ENCODE measurements around the gene DGKI. TPM values are rescaled to one million over a fixed set of nuclear protein-coding genes. Genes with fewer than 3 reads are reported as not detected.

Gene DGKI
- total and polyA plus RNA-seq, 4 experiments from 2014 or later: 0.11 TPM; not detected in 3

- CTCF ChIA-PET (ENCODE audit: partially characterized antibody): interaction anchor here (0.7 kb wide), 1 partner anchor 132 kb away, joined by 3 read pairs; no protein-coding TSS in a partner anchor
- H3K4me3 ChIP-seq (ENCODE audit: low read length in 2 of 2): no peak overlapping the region
These were observed 32.8 kb upstream of the DGKI start for GRCh38 chr7:137879357-137880158.

DNA sequence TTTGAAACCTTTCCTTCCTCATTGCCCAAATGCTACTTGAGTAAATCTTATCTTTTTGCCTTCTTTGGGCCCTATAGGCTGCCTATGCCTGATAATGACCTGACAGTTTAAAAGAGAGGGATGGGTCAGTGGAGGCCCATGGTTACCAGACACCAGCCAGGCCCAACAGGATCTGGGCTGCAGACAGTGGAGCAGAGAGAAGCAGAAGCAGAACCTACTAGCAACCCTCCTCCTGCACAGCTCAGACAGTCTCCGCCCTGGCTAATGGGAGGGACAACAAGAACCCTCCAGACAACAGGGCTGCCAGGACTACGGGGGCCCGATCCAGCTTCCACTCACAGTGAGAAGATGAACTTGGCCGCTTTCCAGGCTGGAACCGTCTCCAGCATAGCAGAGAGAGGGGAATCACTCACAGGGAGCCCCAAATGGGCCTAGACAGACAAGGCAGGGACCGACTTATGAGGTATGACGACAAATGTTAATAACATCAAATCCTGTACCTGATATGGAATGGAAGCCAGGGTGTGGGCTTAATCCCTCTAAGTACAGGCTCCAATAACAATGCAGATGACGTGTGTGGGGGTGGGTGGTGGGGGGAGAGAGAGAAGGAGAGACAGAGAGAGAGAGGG lies 31.7 kb upstream of the DGKI start:
- H3K9me3 Mint-ChIP-seq: no peaks in the 10 kb centered on the region
- no peaks in the 10 kb centered on the region for H3K27me3 Mint-ChIP-seq
- no peak overlapping the region for H3K27ac Mint-ChIP-seq
- no peaks in the 10 kb centered on the region for H3K4me1 ChIP-seq (ENCODE audit: insufficient read depth, low read length)
- peaks cover 37% of the 10 kb centered on the region for H3K36me3 ChIP-seq (ENCODE audit: insufficient read depth, low read length)
- H3K9me3 ChIP-seq (ENCODE audit: control insufficient read depth in 1 of 2, low read length in 2 of 2): no peaks in the 10 kb centered on the region
- no peaks in the 10 kb centered on the region for H3K27me3 ChIP-seq (ENCODE audit: insufficient read depth, low read length)
- intact Hi-C loops (cut with micrococcal nuclease): no loop called here
- no peak overlapping the region for H3K27ac ChIP-seq (ENCODE audit: low read depth, low read length)
- DNase-seq: no peak
- no peak overlapping the region for H3K4me3 ChIP-seq (ENCODE audit: low read length in 2 of 2)
- no peaks in the 10 kb centered on the region for H3K4me1 Mint-ChIP-seq
- peaks cover 84 to 91% of the 10 kb centered on the region in 2 donors for H3K36me3 Mint-ChIP-seq
- POLR2A ChIA-PET (ENCODE audit: partially characterized antibody): no interaction called here
- H3K4me3 Mint-ChIP-seq: no peak overlapping the region
- CTCF ChIA-PET (ENCODE audit: partially characterized antibody): no interaction called here

More at GRCh38 chr7:137879357-137880158, 32.8 kb upstream of the DGKI start:
- Histone ChIP-seq H3K9me3 (ENCODE audit: control insufficient read depth in 1 of 2, low read length in 2 of 2) (no peaks in the 10 kb centered on the region), H3K27ac (ENCODE audit: low read depth, low read length) (no peak overlapping the region), H3K36me3 (ENCODE audit: insufficient read depth, low read length) (peaks cover 42% of the 10 kb centered on the region), H3K4me1 (ENCODE audit: insufficient read depth, low read length) (no peaks in the 10 kb centered on the region), H3K27me3 (ENCODE audit: insufficient read depth, low read length) (no peaks in the 10 kb centered on the region)
- H3K27ac Mint-ChIP-seq: no peak overlapping the region
- intact Hi-C loops (cut with micrococcal nuclease): no loop called here
- POLR2A ChIA-PET (ENCODE audit: partially characterized antibody): no interaction called here
- no peaks in the 10 kb centered on the region for H3K27me3 Mint-ChIP-seq
- no peak overlapping the region for H3K4me3 Mint-ChIP-seq
- H3K4me1 Mint-ChIP-seq: no peaks in the 10 kb centered on the region
- H3K36me3 Mint-ChIP-seq: peaks cover 83 to 92% of the 10 kb centered on the region in 2 donors
- no peak for DNase-seq
- no peaks in the 10 kb centered on the region for H3K9me3 Mint-ChIP-seq

GRCh38 chr7:137877027-137877675 lies 30.4 kb upstream of the DGKI start:
- ChIA-PET CTCF (ENCODE audit: partially characterized antibody) (interaction anchor here (1.0 kb wide), 1 partner anchor 221 kb away, joined by 4 read pairs; no protein-coding TSS in a partner anchor), POLR2A (ENCODE audit: partially characterized antibody) (no interaction called here)
- Histone ChIP-seq H3K4me1 (ENCODE audit: insufficient read depth, low read length) (no peaks in the 10 kb centered on the region), H3K9me3 (ENCODE audit: control insufficient read depth in 1 of 2, low read length in 2 of 2) (no peaks in the 10 kb centered on the region), H3K36me3 (ENCODE audit: insufficient read depth, low read length) (peaks cover 27% of the 10 kb centered on the region), H3K27me3 (ENCODE audit: insufficient read depth, low read length) (no peaks in the 10 kb centered on the region), H3K4me3 (ENCODE audit: low read length in 2 of 2) (no peak overlapping the region), H3K27ac (ENCODE audit: low read depth, low read length) (no peak overlapping the region)
- H3K27ac Mint-ChIP-seq: no peak overlapping the region
- peaks cover 80 to 88% of the 10 kb centered on the region in 2 donors for H3K36me3 Mint-ChIP-seq
- no peak overlapping the region for H3K4me3 Mint-ChIP-seq
- no peak for DNase-seq
- no peaks in the 10 kb centered on the region for H3K27me3 Mint-ChIP-seq
- H3K4me1 Mint-ChIP-seq: no peaks in the 10 kb centered on the region
- intact Hi-C loops (cut with micrococcal nuclease): no loop called here
- H3K9me3 Mint-ChIP-seq: no peaks in the 10 kb centered on the region

DNA sequence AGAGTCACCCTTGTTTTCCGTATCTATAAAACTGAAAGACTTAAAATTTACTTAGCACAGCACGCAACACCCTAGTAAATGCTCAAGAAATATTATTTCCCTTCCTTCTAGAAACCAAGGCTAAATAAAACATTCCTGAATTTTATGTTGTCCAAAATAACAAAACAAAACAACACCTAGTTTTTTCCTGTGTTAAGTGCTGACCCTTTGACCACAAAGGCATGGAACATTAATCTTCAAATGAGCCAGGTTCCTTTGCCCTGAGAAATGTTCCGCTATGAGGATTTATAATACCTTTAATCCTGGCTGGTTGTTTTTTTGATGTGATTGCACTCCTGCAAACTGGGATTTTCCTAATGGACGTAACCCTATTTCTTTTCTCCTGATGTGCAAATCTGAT lies 29.0 kb upstream of the DGKI start:
- CTCF ChIA-PET (ENCODE audit: partially characterized antibody): interaction anchor here (1.4 kb wide), 1 partner anchor 28 kb away, joined by 3 read pairs; no protein-coding TSS in a partner anchor
- intact Hi-C loops (cut with micrococcal nuclease): no loop called here
- DNase-seq: no peak

DNA sequence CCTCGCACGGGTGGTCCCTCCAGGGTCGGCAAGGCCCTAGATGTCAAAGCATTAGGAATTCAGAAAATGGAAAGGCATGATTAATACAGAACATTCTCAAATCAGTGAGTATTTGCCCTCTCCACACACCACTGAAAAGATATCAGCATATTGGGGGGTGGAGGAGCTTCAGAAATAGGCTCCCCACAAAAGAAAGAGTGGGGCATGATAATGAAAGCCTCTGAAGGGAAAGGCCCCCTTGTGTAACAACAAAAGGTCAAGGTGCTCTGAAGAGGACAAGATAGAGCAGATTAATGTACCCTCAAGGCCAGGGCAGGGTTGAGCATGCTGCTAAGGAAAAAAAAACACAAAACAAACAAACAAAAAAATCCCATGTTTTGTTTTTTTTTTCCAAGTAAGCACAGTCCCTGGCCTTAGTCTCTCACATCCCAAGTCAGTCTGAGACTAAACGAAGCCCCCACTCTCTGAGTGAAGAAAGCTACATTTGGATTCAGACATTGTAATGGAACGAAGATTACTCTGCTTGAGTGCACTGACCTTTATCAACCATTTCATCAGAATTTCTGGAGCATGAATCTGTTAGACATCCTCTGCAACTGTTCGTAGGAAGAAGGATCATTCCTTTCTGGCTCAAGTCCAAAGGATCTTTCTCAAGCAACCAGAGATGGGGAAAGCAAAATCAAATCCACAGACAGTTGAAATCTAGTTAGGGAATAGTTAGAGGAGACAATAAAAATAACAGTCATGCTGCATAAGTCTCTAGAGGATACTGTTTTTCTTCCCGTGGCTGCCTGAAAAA lies 27.4 kb upstream of the DGKI start:
- POLR2A ChIA-PET (ENCODE audit: partially characterized antibody): no interaction called here
- intact Hi-C loops (cut with micrococcal nuclease): no loop called here
- no peaks in the 10 kb centered on the region for H3K4me1 ChIP-seq (ENCODE audit: insufficient read depth, low read length)
- peaks cover 14% of the 10 kb centered on the region for H3K36me3 ChIP-seq (ENCODE audit: insufficient read depth, low read length)
- no peaks in the 10 kb centered on the region for H3K27me3 Mint-ChIP-seq
- CTCF ChIA-PET (ENCODE audit: partially characterized antibody): interaction anchor here (0.7 to 1.4 kb wide), 2 partner anchors 29 to 30 kb away, joined by 3 read pairs; no protein-coding TSS in a partner anchor
- no peak overlapping the region for H3K4me3 Mint-ChIP-seq
- peaks cover 64 to 71% of the 10 kb centered on the region in 2 donors for H3K36me3 Mint-ChIP-seq
- H3K9me3 ChIP-seq (ENCODE audit: control insufficient read depth in 1 of 2, low read length in 2 of 2): no peaks in the 10 kb centered on the region
- no peaks in the 10 kb centered on the region for H3K4me1 Mint-ChIP-seq
- no peaks in the 10 kb centered on the region for H3K27me3 ChIP-seq (ENCODE audit: insufficient read depth, low read length)
- DNase-seq: no peak
- no peak overlapping the region for H3K4me3 ChIP-seq (ENCODE audit: low read length in 2 of 2)
- H3K27ac ChIP-seq (ENCODE audit: low read depth, low read length): no peak overlapping the region
- no peaks in the 10 kb centered on the region for H3K9me3 Mint-ChIP-seq
- H3K27ac Mint-ChIP-seq: no peak overlapping the region

More for the DNA sequence above, 29.0 kb upstream of the DGKI start:
- Mint-ChIP-seq H3K4me3 (no peak overlapping the region), H3K4me1 (no peaks in the 10 kb centered on the region), H3K27ac (no peak overlapping the region), H3K27me3 (no peaks in the 10 kb centered on the region), H3K36me3 (peaks cover 73 to 83% of the 10 kb centered on the region in 2 donors), H3K9me3 (no peaks in the 10 kb centered on the region)
- Histone ChIP-seq H3K9me3 (ENCODE audit: control insufficient read depth in 1 of 2, low read length in 2 of 2) (no peaks in the 10 kb centered on the region), H3K27me3 (ENCODE audit: insufficient read depth, low read length) (no peaks in the 10 kb centered on the region), H3K27ac (ENCODE audit: low read depth, low read length) (no peak overlapping the region), H3K4me3 (ENCODE audit: low read length in 2 of 2) (no peak overlapping the region), H3K36me3 (ENCODE audit: insufficient read depth, low read length) (peaks cover 24% of the 10 kb centered on the region), H3K4me1 (ENCODE audit: insufficient read depth, low read length) (no peaks in the 10 kb centered on the region)
- POLR2A ChIA-PET (ENCODE audit: partially characterized antibody): no interaction called here

- ChIA-PET POLR2A (ENCODE audit: partially characterized antibody) (no interaction called here), CTCF (ENCODE audit: partially characterized antibody) (no interaction called here)
- no peaks in the 10 kb centered on the region for H3K9me3 Mint-ChIP-seq
- no peaks in the 10 kb centered on the region for H3K4me1 Mint-ChIP-seq
- peaks cover 14% of the 10 kb centered on the region for H3K36me3 ChIP-seq (ENCODE audit: insufficient read depth, low read length)
- H3K27ac Mint-ChIP-seq: peak overlapping the region in 3 of 7 donors; percentile 2 to 25 (median 25)
- H3K36me3 Mint-ChIP-seq: peaks cover 61 to 65% of the 10 kb centered on the region in 2 donors
- H3K27ac ChIP-seq (ENCODE audit: low read depth, low read length): no peak overlapping the region
- H3K4me3 ChIP-seq (ENCODE audit: low read length in 2 of 2): no peak overlapping the region
- no peak for DNase-seq
- intact Hi-C loops (cut with micrococcal nuclease): no loop called here
- no peaks in the 10 kb centered on the region for H3K27me3 Mint-ChIP-seq
- no peaks in the 10 kb centered on the region for H3K27me3 ChIP-seq (ENCODE audit: insufficient read depth, low read length)
- H3K4me3 Mint-ChIP-seq: no peak overlapping the region
- no peaks in the 10 kb centered on the region for H3K9me3 ChIP-seq (ENCODE audit: control insufficient read depth in 1 of 2, low read length in 2 of 2)
- H3K4me1 ChIP-seq (ENCODE audit: insufficient read depth, low read length): no peaks in the 10 kb centered on the region
These were observed 26.8 kb upstream of the DGKI start for GRCh38 chr7:137873524-137873923.

Data from CD4-positive, alpha-beta memory T cell (primary cell).